Measurements from ENCODE around the gene TOGARAM1. TPM values are rescaled to one million over a fixed set of nuclear protein-coding genes. Genes with fewer than 3 reads are reported as not detected.

Gene TOGARAM1
- total RNA-seq, 1 experiment from 2014 or later, result 12.9 TPM

DNA sequence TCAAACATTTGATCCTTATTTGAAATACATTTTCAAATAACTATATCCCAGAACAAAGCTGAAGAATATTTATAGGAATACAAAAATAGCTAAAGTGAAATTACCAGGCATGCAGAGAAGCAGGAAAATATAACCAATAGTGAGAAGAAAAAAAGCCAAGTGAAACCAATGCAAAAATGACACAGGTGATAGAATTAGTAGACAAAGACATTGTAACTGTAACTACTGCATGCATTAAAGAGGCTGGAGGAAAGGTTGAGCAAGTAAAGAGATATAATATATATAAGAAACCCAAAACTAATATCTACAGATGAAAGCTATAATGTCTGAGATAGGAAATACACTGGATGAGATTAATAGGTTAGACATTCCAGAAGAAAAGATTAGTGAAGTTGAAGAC is 72.7 kb downstream of the TOGARAM1 start:
- H3K79me2 ChIP-seq (ENCODE audit: low read depth), result no peaks in the 10 kb centered on the region
- H3K27ac ChIP-seq, result no peak overlapping the region
- H3K36me3 ChIP-seq (ENCODE audit: low read depth), result no peaks in the 10 kb centered on the region
- H3F3A ChIP-seq (ENCODE audit: insufficient read depth, low read depth), result no peaks in the 10 kb centered on the region
- H3K27me3 ChIP-seq (ENCODE audit: insufficient read depth, low read depth), result no peaks in the 10 kb centered on the region
- DNase-seq, result no peak
- H4K20me1 ChIP-seq (ENCODE audit: insufficient read depth), result no peaks in the 10 kb centered on the region
- H3K9me2 ChIP-seq (ENCODE audit: insufficient read depth), result no peaks in the 10 kb centered on the region
- no peak overlapping the region for H3K4me2 ChIP-seq
- TF ChIP-seq, protein P1, sequence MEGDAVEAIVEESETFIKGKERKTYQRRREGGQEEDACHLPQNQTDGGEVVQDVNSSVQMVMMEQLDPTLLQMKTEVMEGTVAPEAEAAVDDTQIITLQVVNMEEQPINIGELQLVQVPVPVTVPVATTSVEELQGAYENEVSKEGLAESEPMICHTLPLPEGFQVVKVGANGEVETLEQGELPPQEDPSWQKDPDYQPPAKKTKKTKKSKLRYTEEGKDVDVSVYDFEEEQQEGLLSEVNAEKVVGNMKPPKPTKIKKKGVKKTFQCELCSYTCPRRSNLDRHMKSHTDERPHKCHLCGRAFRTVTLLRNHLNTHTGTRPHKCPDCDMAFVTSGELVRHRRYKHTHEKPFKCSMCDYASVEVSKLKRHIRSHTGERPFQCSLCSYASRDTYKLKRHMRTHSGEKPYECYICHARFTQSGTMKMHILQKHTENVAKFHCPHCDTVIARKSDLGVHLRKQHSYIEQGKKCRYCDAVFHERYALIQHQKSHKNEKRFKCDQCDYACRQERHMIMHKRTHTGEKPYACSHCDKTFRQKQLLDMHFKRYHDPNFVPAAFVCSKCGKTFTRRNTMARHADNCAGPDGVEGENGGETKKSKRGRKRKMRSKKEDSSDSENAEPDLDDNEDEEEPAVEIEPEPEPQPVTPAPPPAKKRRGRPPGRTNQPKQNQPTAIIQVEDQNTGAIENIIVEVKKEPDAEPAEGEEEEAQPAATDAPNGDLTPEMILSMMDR (conservative IDR thresholded peaks at IDR 0.05), result no peak
- no peak for TF ChIP-seq EZH2 (IDR thresholded peaks at IDR 0.05; ENCODE audit: low read depth)
- ChIA-PET CTCF (no interaction called here), POLR2A (ENCODE audit: unreplicated experiment) (no interaction called here)
- H3K4me3 ChIP-seq, result no peak overlapping the region
- H3K4me1 ChIP-seq (replicated peaks; ENCODE audit: insufficient read depth), result no peaks in the 10 kb centered on the region
- H2AFZ ChIP-seq, result no peak overlapping the region
- no peaks in the 10 kb centered on the region for H3K9me3 ChIP-seq (ENCODE audit: insufficient read depth, low read depth)
- no TSS peak for BruUV-seq (replicated peaks)
- intact Hi-C loops (cut with micrococcal nuclease; ENCODE audit: unreplicated experiment), result no loop called here

DNA sequence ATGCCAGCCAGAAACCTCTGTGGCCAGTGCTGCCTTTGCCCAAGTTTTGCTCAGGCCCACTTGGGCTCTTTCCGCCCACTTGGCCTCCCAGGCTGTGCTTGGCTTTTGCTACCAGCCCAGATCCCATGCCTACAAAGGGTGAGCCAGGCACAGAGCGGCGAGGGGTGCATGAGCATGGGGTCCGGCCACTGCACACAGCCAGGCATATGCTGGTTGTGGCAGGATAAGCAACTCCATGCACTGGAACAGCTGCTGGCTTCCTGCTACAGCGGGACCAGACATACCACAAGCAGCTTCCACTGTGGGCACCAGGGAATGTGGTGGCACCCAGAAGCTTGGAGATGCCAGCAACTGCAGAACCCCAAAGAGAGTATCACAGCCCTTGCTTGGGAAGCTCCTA is 76.3 kb downstream of the TOGARAM1 start:
- H3K9me3 ChIP-seq (ENCODE audit: insufficient read depth, low read depth), result no peaks in the 10 kb centered on the region
- no peak overlapping the region for H3K4me2 ChIP-seq
- no peak overlapping the region for H3K27ac ChIP-seq
- no peaks in the 10 kb centered on the region for H3K9me2 ChIP-seq (ENCODE audit: insufficient read depth)
- no peaks in the 10 kb centered on the region; the same call in 1 of the 2 replicates for H4K20me1 ChIP-seq (ENCODE audit: insufficient read depth)
- H3K79me2 ChIP-seq (ENCODE audit: low read depth), result no peaks in the 10 kb centered on the region
- H2AFZ ChIP-seq, result no peak overlapping the region
- no peak overlapping the region for H3K4me3 ChIP-seq
- no peaks in the 10 kb centered on the region for H3K27me3 ChIP-seq (ENCODE audit: insufficient read depth, low read depth)
- no peaks in the 10 kb centered on the region for H3F3A ChIP-seq (ENCODE audit: insufficient read depth, low read depth)
- TF ChIP-seq, protein P1 (conservative IDR thresholded peaks at IDR 0.05), result no peak
- BruUV-seq (replicated peaks), result no TSS peak
- intact Hi-C loops (cut with micrococcal nuclease; ENCODE audit: unreplicated experiment), result no loop called here
- DNase-seq, result no peak
- H3K4me1 ChIP-seq (replicated peaks; ENCODE audit: insufficient read depth), result no peaks in the 10 kb centered on the region
- H3K36me3 ChIP-seq (ENCODE audit: low read depth), result no peaks in the 10 kb centered on the region
- ChIA-PET CTCF (no interaction called here), POLR2A (ENCODE audit: unreplicated experiment) (no interaction called here)

DNA sequence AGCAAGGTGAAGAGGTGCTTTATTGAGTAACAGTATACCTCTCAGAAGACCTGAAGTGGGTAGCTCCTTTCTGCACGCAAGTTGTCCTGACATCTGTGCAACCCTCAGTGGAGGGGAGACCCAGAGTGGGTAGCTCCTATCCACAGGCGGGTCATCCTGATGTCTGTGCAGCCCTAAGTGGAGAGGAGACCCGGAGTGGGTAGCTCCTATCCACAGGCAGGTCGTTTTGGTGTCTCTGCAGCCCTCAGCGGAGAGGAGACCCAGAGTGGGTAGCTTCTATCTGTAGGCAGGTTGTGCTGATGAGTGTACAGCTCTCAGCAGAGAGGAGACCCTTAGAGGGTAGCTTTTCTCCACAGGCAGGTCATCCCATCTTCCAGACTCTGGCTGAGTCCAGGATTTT is 76.9 kb downstream of the TOGARAM1 start:
- BruUV-seq (replicated peaks), result no TSS peak
- CTCF ChIA-PET, result no interaction called here

More for the DNA sequence above, 76.9 kb downstream of the TOGARAM1 start:
- Histone ChIP-seq H3K9me3 (ENCODE audit: insufficient read depth, low read depth) (no peaks in the 10 kb centered on the region), H3K4me3 (no peak overlapping the region), H3K9me2 (ENCODE audit: insufficient read depth) (no peaks in the 10 kb centered on the region), H3K79me2 (ENCODE audit: low read depth) (no peaks in the 10 kb centered on the region), H3K4me1 (replicated peaks; ENCODE audit: insufficient read depth) (no peaks in the 10 kb centered on the region), H3F3A (ENCODE audit: insufficient read depth, low read depth) (no peaks in the 10 kb centered on the region), H3K27ac (no peak overlapping the region), H3K27me3 (ENCODE audit: insufficient read depth, low read depth) (no peaks in the 10 kb centered on the region), H2AFZ (no peak overlapping the region), H4K20me1 (ENCODE audit: insufficient read depth) (no peaks in the 10 kb centered on the region; the same call in 1 of the 2 replicates), H3K36me3 (ENCODE audit: low read depth) (no peaks in the 10 kb centered on the region), H3K4me2 (no peak overlapping the region)
- TF ChIP-seq, protein P1 (conservative IDR thresholded peaks at IDR 0.05), result no peak
- no peak for TF ChIP-seq EZH2 (IDR thresholded peaks at IDR 0.05; ENCODE audit: low read depth)
- DNase-seq, result no peak
- intact Hi-C loops (cut with micrococcal nuclease; ENCODE audit: unreplicated experiment), result no loop called here
- POLR2A ChIA-PET (ENCODE audit: unreplicated experiment), result no interaction called here

Data from PC-9 (cell line).